K562 (cell line): ENCODE results near the gene CDT1.

Experiments used
- BRD4 ChIP-seq: fragments of 200-600 bp; sonication (generic); IDR thresholded peaks from 2 replicates; pipeline ENCODE4 v1.6.1; 2017; ENCODE audit warnings: inconsistent platforms
- CHD2 ChIP-seq: IDR thresholded peaks from 2 replicates; pipeline ENCODE4 v1.6.1; 2011; ENCODE audit warnings: low read depth, low read length
- CREB3L1 ChIP-seq: fragments of 450-650 bp; IDR thresholded peaks from 2 replicates; pipeline ENCODE4 v1.6.1; 2014; ENCODE audit warnings: low read depth, mild to moderate bottlenecking, moderate library complexity, borderline replicate concordance
- HMG20B ChIP-seq: fragments of 250-450 bp; sonication (Bioruptor Pico); IDR thresholded peaks from 2 replicates; pipeline ENCODE4 v1.5.0; 2021; ENCODE audit warnings: mild to moderate bottlenecking
- HNRNPK ChIP-seq: fragments of 200-400 bp; formaldehyde crosslinking; IDR thresholded peaks from one replicate; pipeline ENCODE4 v1.6.1; 2018; ENCODE audit warnings: mild to moderate bottlenecking, low read depth, low read length; ENCODE audit not compliant: poor library complexity, severe bottlenecking
- JUN ChIP-seq, 2 experiments: sonication (generic) in 1 of 2; formaldehyde crosslinking in 1 of 2; IDR thresholded peaks; 2 replicates each; pipeline versions ENCODE4 v1.6.1 to v1.8.0; 2012 to 2022; ENCODE audit warnings: borderline replicate concordance in 2 of 2, mild to moderate bottlenecking in 2 of 2, improper control_type of control experiment in 1 of 2, low read depth in 1 of 2, low read length in 1 of 2, missing genetic modification reagents in 1 of 2
- MAFF ChIP-seq: IDR thresholded peaks from 2 replicates; pipeline ENCODE4 v1.6.1; 2012; ENCODE audit warnings: low read length, improper control_type of control experiment
- REST ChIP-seq, 2 experiments: fragments of 450-650 bp; formaldehyde crosslinking in 1 of 2; IDR thresholded peaks; 2 replicates each; pipeline versions ENCODE4 v1.4.0 to v1.6.1; 2014 to 2020; ENCODE audit warnings: mild to moderate bottlenecking in 2 of 2, borderline replicate concordance in 1 of 2, low read depth in 1 of 2
- TF ChIP-seq, protein P1 (sequence below), 3 experiments: IDR thresholded peaks in 2 of 3; conservative IDR thresholded peaks in 1 of 3; 2 replicates each; pipeline ENCODE4 v1.5.1; 2011 to 2012; ENCODE audit warnings: low read length in 3 of 3, mild to moderate bottlenecking in 3 of 3, control low read depth in 2 of 3, improper control_type of control experiment in 1 of 3, inconsistent platforms in 1 of 3, low read depth in 1 of 3, mixed read lengths in 1 of 3, moderate library complexity in 1 of 3; ENCODE audit not compliant: insufficient read depth in 2 of 3
- TF ChIP-seq, protein P2 (sequence below): fragments of 250-450 bp; sonication (Bioruptor Pico); IDR thresholded peaks from 2 replicates; pipeline ENCODE4 v1.5.0; 2020; ENCODE audit warnings: mild to moderate bottlenecking

DNA sequence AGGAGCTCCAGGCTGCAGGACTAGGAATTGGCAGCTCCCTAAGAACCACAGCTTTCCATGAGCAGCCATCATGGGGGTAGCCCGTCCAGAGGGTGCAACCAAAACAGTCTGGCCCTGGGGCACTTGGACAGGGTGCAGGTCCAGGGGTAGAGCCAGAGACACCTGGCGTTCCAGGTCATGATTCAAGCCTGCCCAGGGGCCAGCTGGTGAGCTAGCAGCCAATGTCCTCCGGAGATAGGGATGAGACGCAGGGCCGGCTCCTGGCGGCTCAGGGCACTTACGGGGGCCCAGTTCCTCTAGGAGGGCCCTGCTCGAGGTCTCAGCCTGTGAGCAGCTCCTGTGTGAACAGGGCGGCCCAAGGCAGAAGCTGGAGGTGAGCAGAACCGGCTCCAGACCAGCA lies 40.6 kb upstream of the CDT1 start:
- TF ChIP-seq JUN (IDR thresholded peaks at IDR 0.05; ENCODE audit: borderline replicate concordance, low read depth, low read length), result no peak
- no peak for TF ChIP-seq JUN (CRISPR knock-in tag; IDR thresholded peaks at IDR 0.05; ENCODE audit: borderline replicate concordance)
- no peak for TF ChIP-seq REST (IDR thresholded peaks at IDR 0.05; ENCODE audit: borderline replicate concordance)
- no peak for TF ChIP-seq REST (CRISPR knock-in tag; IDR thresholded peaks at IDR 0.05; ENCODE audit: low read depth)
- no peak for TF ChIP-seq BRD4
- no peak for TF ChIP-seq HMG20B (CRISPR knock-in tag)
- TF ChIP-seq HNRNPK, result no peak
- TF ChIP-seq MAFF, result no peak
- TF ChIP-seq, protein P1, sequence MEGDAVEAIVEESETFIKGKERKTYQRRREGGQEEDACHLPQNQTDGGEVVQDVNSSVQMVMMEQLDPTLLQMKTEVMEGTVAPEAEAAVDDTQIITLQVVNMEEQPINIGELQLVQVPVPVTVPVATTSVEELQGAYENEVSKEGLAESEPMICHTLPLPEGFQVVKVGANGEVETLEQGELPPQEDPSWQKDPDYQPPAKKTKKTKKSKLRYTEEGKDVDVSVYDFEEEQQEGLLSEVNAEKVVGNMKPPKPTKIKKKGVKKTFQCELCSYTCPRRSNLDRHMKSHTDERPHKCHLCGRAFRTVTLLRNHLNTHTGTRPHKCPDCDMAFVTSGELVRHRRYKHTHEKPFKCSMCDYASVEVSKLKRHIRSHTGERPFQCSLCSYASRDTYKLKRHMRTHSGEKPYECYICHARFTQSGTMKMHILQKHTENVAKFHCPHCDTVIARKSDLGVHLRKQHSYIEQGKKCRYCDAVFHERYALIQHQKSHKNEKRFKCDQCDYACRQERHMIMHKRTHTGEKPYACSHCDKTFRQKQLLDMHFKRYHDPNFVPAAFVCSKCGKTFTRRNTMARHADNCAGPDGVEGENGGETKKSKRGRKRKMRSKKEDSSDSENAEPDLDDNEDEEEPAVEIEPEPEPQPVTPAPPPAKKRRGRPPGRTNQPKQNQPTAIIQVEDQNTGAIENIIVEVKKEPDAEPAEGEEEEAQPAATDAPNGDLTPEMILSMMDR (IDR thresholded peaks at IDR 0.05 in 2 of 3, conservative IDR thresholded peaks at IDR 0.05 in 1 of 3; ENCODE audit: insufficient read depth in 2 of 3, low read depth in 1 of 3, low read length in 3 of 3), result no peak
- no peak for TF ChIP-seq CREB3L1
- TF ChIP-seq CHD2, result no peak
- TF ChIP-seq, protein P2, sequence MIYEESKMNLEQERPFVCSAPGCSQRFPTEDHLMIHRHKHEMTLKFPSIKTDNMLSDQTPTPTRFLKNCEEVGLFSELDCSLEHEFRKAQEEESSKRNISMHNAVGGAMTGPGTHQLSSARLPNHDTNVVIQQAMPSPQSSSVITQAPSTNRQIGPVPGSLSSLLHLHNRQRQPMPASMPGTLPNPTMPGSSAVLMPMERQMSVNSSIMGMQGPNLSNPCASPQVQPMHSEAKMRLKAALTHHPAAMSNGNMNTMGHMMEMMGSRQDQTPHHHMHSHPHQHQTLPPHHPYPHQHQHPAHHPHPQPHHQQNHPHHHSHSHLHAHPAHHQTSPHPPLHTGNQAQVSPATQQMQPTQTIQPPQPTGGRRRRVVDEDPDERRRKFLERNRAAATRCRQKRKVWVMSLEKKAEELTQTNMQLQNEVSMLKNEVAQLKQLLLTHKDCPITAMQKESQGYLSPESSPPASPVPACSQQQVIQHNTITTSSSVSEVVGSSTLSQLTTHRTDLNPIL, result no peak
